Nephron progenitor cell (in vitro differentiated cells): ENCODE results near the gene ITPR1.

Experiments used
- DNase-seq: peaks from one replicate; pipeline ENCODE4 v3.0.0; 2021
- H3K27ac Mint-ChIP-seq: 2 replicates; pipeline ENCODE4 v1.8.0; 2021; ENCODE audit warnings: mild to moderate bottlenecking, moderate library complexity, mixed read lengths
- H3K27me3 Mint-ChIP-seq: 2 replicates; pipeline ENCODE4 v1.8.0; 2021; ENCODE audit warnings: mild to moderate bottlenecking, low read depth, mixed read lengths; ENCODE audit not compliant: poor library complexity
- H3K36me3 Mint-ChIP-seq: 2 replicates; pipeline ENCODE4 v1.8.0; 2021; ENCODE audit warnings: low read depth, mixed read lengths
- H3K4me1 Mint-ChIP-seq: 2 replicates; pipeline ENCODE4 v1.8.0; 2021; ENCODE audit warnings: mixed read lengths
- H3K4me3 Mint-ChIP-seq: 2 replicates; pipeline ENCODE4 v1.8.0; 2021; ENCODE audit warnings: mild to moderate bottlenecking, moderate library complexity, mixed read lengths
- H3K9me3 Mint-ChIP-seq: 2 replicates; pipeline ENCODE4 v1.8.0; 2021; ENCODE audit warnings: mild to moderate bottlenecking, moderate library complexity, mixed read lengths
- CTCF ChIP-seq: fragments of 200-600 bp; sonication (generic); IDR thresholded peaks from 2 replicates; pipeline ENCODE4 v1.5.0; 2021; ENCODE audit warnings: antibody characterized with exemption

The ITPR1 gene

GRCh38 chr3:4660936-4661335 is 167.8 kb downstream of the ITPR1 start:
- Mint-ChIP-seq H3K4me1 (peaks cover 9% of the 10 kb centered on the region), H3K36me3 (peaks cover 81% of the 10 kb centered on the region), H3K27me3 (no peaks in the 10 kb centered on the region)

GRCh38 chr3:4664412-4664811 is 171.3 kb downstream of the ITPR1 start:
- no peaks in the 10 kb centered on the region for H3K4me1 Mint-ChIP-seq

More at GRCh38 chr3:4660936-4661335, 167.8 kb downstream of the ITPR1 start:
- DNase-seq, result no peak
- H3K4me3 Mint-ChIP-seq, result no peak overlapping the region
- H3K27ac Mint-ChIP-seq, result no peak overlapping the region
- no peak for TF ChIP-seq CTCF
- H3K9me3 Mint-ChIP-seq, result no peaks in the 10 kb centered on the region

GRCh38 chr3:4665197-4665596 is 172.0 kb downstream of the ITPR1 start:
- no peak for DNase-seq
- no peak overlapping the region for H3K4me3 Mint-ChIP-seq
- TF ChIP-seq CTCF, result no peak

More at GRCh38 chr3:4664412-4664811, 171.3 kb downstream of the ITPR1 start:
- Mint-ChIP-seq H3K9me3 (no peaks in the 10 kb centered on the region), H3K36me3 (peaks cover 84% of the 10 kb centered on the region), H3K4me3 (no peak overlapping the region), H3K27ac (peak overlapping the region; percentile 13), H3K27me3 (no peaks in the 10 kb centered on the region)
- DNase-seq, result no peak
- no peak for TF ChIP-seq CTCF

GRCh38 chr3:4666071-4666470 is 172.9 kb downstream of the ITPR1 start:
- Mint-ChIP-seq H3K4me1 (no peaks in the 10 kb centered on the region), H3K4me3 (no peak overlapping the region), H3K27me3 (no peaks in the 10 kb centered on the region), H3K27ac (no peak overlapping the region), H3K36me3 (peaks cover 91% of the 10 kb centered on the region), H3K9me3 (no peaks in the 10 kb centered on the region)
- TF ChIP-seq CTCF, result no peak
- DNase-seq, result no peak

More at GRCh38 chr3:4665197-4665596, 172.0 kb downstream of the ITPR1 start:
- peak overlapping the region; percentile 13 for H3K27ac Mint-ChIP-seq
- H3K4me1 Mint-ChIP-seq, result no peaks in the 10 kb centered on the region
- H3K36me3 Mint-ChIP-seq, result peaks cover 90% of the 10 kb centered on the region
- H3K27me3 Mint-ChIP-seq, result no peaks in the 10 kb centered on the region
- no peaks in the 10 kb centered on the region for H3K9me3 Mint-ChIP-seq

GRCh38 chr3:4670352-4670751 is 177.2 kb downstream of the ITPR1 start:
- no peaks in the 10 kb centered on the region for H3K27me3 Mint-ChIP-seq
- peak overlapping the region; percentile 44 for H3K27ac Mint-ChIP-seq
- no peak for DNase-seq
- no peaks in the 10 kb centered on the region for H3K9me3 Mint-ChIP-seq
- no peak overlapping the region for H3K4me3 Mint-ChIP-seq
- H3K36me3 Mint-ChIP-seq, result peaks cover 91% of the 10 kb centered on the region
- no peaks in the 10 kb centered on the region for H3K4me1 Mint-ChIP-seq
- peak; percentile 8 for TF ChIP-seq CTCF

GRCh38 chr3:4672725-4673275 is 179.7 kb downstream of the ITPR1 start:
- Mint-ChIP-seq H3K27ac (no peak overlapping the region), H3K9me3 (no peaks in the 10 kb centered on the region), H3K27me3 (no peaks in the 10 kb centered on the region), H3K4me3 (no peak overlapping the region), H3K4me1 (no peaks in the 10 kb centered on the region), H3K36me3 (peaks cover 96% of the 10 kb centered on the region)
- no peak for TF ChIP-seq CTCF
- no peak for DNase-seq
